HepG2 (cell line): ENCODE data around the gene GALNT1. TPM values are rescaled to one million over a fixed set of nuclear protein-coding genes. Genes with fewer than 3 reads are reported as not detected.

ENCODE experiments used
- AHDC1 ChIP-seq: sonication (generic); formaldehyde crosslinking; IDR thresholded peaks from 2 replicates; pipeline ENCODE4 v1.5.1; 2020; ENCODE audit warnings: mild to moderate bottlenecking, missing genetic modification reagents, borderline replicate concordance
- ASH2L ChIP-seq: fragments of 300-600, 200-600 bp; sonication (generic); IDR thresholded peaks from 2 replicates; pipeline ENCODE4 v1.7.0; 2017; ENCODE audit warnings: low read depth, mild to moderate bottlenecking, moderate library complexity, mixed read lengths, low read length; ENCODE audit not compliant: insufficient read length
- FOXA1 ChIP-seq, 2 experiments: fragments of 450-650 bp in 1 of 2; sonication (generic) in 1 of 2; formaldehyde crosslinking in 1 of 2; IDR thresholded peaks; 2 replicates each; pipeline versions ENCODE4 v1.4.0 to v1.6.1; 2016 to 2020; ENCODE audit warnings: missing genetic modification reagents in 1 of 2
- GMEB1 ChIP-seq: sonication (generic); formaldehyde crosslinking; IDR thresholded peaks from 2 replicates; pipeline ENCODE4 v1.5.1; 2020; ENCODE audit warnings: missing genetic modification reagents, mild to moderate bottlenecking, borderline replicate concordance
- MAFK ChIP-seq, 2 experiments: IDR thresholded peaks in 1 of 2; conservative IDR thresholded peaks in 1 of 2; 2 replicates each; pipeline ENCODE4 v1.6.1; 2011; ENCODE audit warnings: improper control_type of control experiment in 2 of 2, low read length in 2 of 2
- MBNL3 ChIP-seq: fragments of 250-450 bp; sonication (Bioruptor Pico); conservative IDR thresholded peaks from 2 replicates; pipeline ENCODE4 v1.8.0; 2022; ENCODE audit warnings: mild to moderate bottlenecking, inconsistent platforms
- RORA ChIP-seq: sonication (generic); formaldehyde crosslinking; IDR thresholded peaks from 2 replicates; pipeline ENCODE4 v1.5.0; 2020; ENCODE audit warnings: mild to moderate bottlenecking, missing genetic modification reagents, moderate library complexity
- RXRB ChIP-seq: IDR thresholded peaks from 2 replicates; pipeline ENCODE4 v1.6.1; 2016; ENCODE audit warnings: borderline replicate concordance, missing genetic modification reagents, missing compliant biosample characterization
- SIN3B ChIP-seq: fragments of 150-350 bp; IDR thresholded peaks from 2 replicates; pipeline ENCODE4 v1.6.1; 2014; ENCODE audit warnings: low read length
- SNAI1 ChIP-seq: sonication (generic); formaldehyde crosslinking; IDR thresholded peaks from 2 replicates; pipeline ENCODE4 v1.5.0; 2020; ENCODE audit warnings: mild to moderate bottlenecking, missing genetic modification reagents, borderline replicate concordance
- TBP ChIP-seq: sonication (generic); formaldehyde crosslinking; IDR thresholded peaks from 2 replicates; pipeline ENCODE4 v1.5.0; 2020; ENCODE audit warnings: missing genetic modification reagents
- TFE3 ChIP-seq: IDR thresholded peaks from 2 replicates; pipeline ENCODE4 v1.6.1; 2016
- ZFP82 ChIP-seq: sonication (generic); formaldehyde crosslinking; IDR thresholded peaks from 2 replicates; pipeline ENCODE4 v1.5.1; 2020; ENCODE audit warnings: mild to moderate bottlenecking, missing genetic modification reagents, borderline replicate concordance
- ZFP90 ChIP-seq: sonication (generic); formaldehyde crosslinking; IDR thresholded peaks from 2 replicates; pipeline ENCODE4 v1.8.0; 2022; ENCODE audit warnings: missing genetic modification reagents, mild to moderate bottlenecking, inconsistent platforms, borderline replicate concordance
- ZNF576 ChIP-seq: sonication (generic); formaldehyde crosslinking; IDR thresholded peaks from 2 replicates; pipeline ENCODE4 v1.4.0; 2020; ENCODE audit warnings: mild to moderate bottlenecking, missing genetic modification reagents
- ZNF674 ChIP-seq: sonication (generic); formaldehyde crosslinking; IDR thresholded peaks from 2 replicates; pipeline ENCODE4 v1.5.0; 2020; ENCODE audit warnings: low read depth, mild to moderate bottlenecking, missing genetic modification reagents
- ZNF740 ChIP-seq: sonication (generic); formaldehyde crosslinking; IDR thresholded peaks from 2 replicates; pipeline ENCODE4 v1.4.0; 2020; ENCODE audit warnings: missing genetic modification reagents
- ZNF773 ChIP-seq: sonication (generic); formaldehyde crosslinking; IDR thresholded peaks from 2 replicates; pipeline ENCODE4 v1.4.0; 2020; ENCODE audit warnings: missing genetic modification reagents, borderline replicate concordance
- polyA plus RNA-seq, 8 experiments: library from polyadenylated mRNA; depleted of rRNA in 3 of 8; stranded (reverse) in 7 of 8; unstranded in 1 of 8; fragments of >200 nt; fragmentation: Illumina TruSeq in 4 of 8; extraction: Trizol in 4 of 8; gene quantifications; 2 replicates each; pipeline versions ENCODE4 v1.2.1 to v1.2.3, GENCODE V29; 2011 to 2016; ENCODE audit warnings: low read depth in 4 of 8, missing spikeins in 1 of 8, mixed read lengths in 1 of 8; ENCODE audit not compliant: insufficient read depth in 1 of 8
- total RNA-seq, 5 experiments: library from RNA; depleted of rRNA; stranded (reverse); fragments of >200 nt; fragmentation: Illumina TruSeq; extraction: Trizol; gene quantifications; 2 replicates each; pipeline ENCODE4 v1.2.3, GENCODE V29; 2016; ENCODE audit warnings: low read depth in 1 of 5

GALNT1 gene
- total and polyA plus RNA-seq, 2 of the 13 experiments (the other 11 are each of a cell fraction or from before 2014, with no cell fraction given): 41.1 to 100 TPM

GRCh38 chr18:35716169-35716831 lies 134.8 kb downstream of the GALNT1 start (continued):
- TF ChIP-seq RORA (CRISPR knock-in tag) (peak; percentile 71; the same call in 1 of the 2 replicates), ZFP82 (no peak), ASH2L (peak; percentile 72), TBP (no peak), AHDC1 (CRISPR knock-in tag) (peak; percentile 96; the same call in 1 of the 2 replicates), ZNF576 (no peak), MBNL3 (CRISPR knock-in tag) (no peak), ZNF740 (no peak), GMEB1 (0 out of 2 replicates have a peak, but pooled peaks have one; percentile 16), ZFP90 (CRISPR knock-in tag) (0 out of 2 replicates have a peak, but pooled peaks have one; percentile 21), FOXA1 (IDR thresholded peaks at IDR 0.05) (no peak), FOXA1 (CRISPR knock-in tag; IDR thresholded peaks at IDR 0.05) (peak; percentile 79), MAFK (conservative IDR thresholded peaks at IDR 0.05 in 1 of 2, IDR thresholded peaks at IDR 0.05 in 1 of 2; ENCODE audit: low read length in 2 of 2) (no peak), ZNF773 (CRISPR knock-in tag) (no peak), SIN3B (no peak), RXRB (CRISPR knock-in tag) (peak; percentile 86), TFE3 (CRISPR knock-in tag) (peak; percentile 68; the same call in 1 of the 2 replicates), ZNF674 (CRISPR knock-in tag) (no peak), SNAI1 (CRISPR knock-in tag) (no peak)
